HEK293 (cell line): ENCODE measurements around the gene TMEM234.
A peak's percentile ranks its signal among the peaks of the same experiment; 100 is the strongest.

Experiments used
- AEBP2 ChIP-seq: fragments of 450-650 bp; formaldehyde crosslinking; IDR thresholded peaks from 2 replicates; pipeline ENCODE4 v1.5.1; 2016; ENCODE audit warnings: missing biosample characterization, missing genetic modification characterization, borderline replicate concordance
- BCL11A ChIP-seq: fragments of 450-650 bp; formaldehyde crosslinking; IDR thresholded peaks from 2 replicates; pipeline ENCODE4 v1.5.1; 2016; ENCODE audit warnings: low read depth, missing biosample characterization, missing genetic modification characterization
- GFI1B ChIP-seq: fragments of 450-650 bp; formaldehyde crosslinking; IDR thresholded peaks from 2 replicates; pipeline ENCODE4 v1.5.1; 2016; ENCODE audit warnings: missing biosample characterization, missing genetic modification characterization
- HIC1 ChIP-seq: fragments of 450-650 bp; formaldehyde crosslinking; IDR thresholded peaks from 2 replicates; pipeline ENCODE4 v1.5.1; 2016; ENCODE audit warnings: missing biosample characterization, missing genetic modification characterization
- KLF7 ChIP-seq: fragments of 450-650 bp; formaldehyde crosslinking; IDR thresholded peaks from 2 replicates; pipeline ENCODE4 v1.5.1; 2016; ENCODE audit warnings: missing biosample characterization, missing genetic modification characterization, borderline replicate concordance
- KLF9 ChIP-seq: fragments of 450-650 bp; formaldehyde crosslinking; IDR thresholded peaks from 2 replicates; pipeline ENCODE4 v1.5.1; 2016; ENCODE audit warnings: missing biosample characterization, missing genetic modification characterization, low read depth
- SP2 ChIP-seq: fragments of 450-650 bp; formaldehyde crosslinking; IDR thresholded peaks from 2 replicates; pipeline ENCODE4 v1.5.1; 2016; ENCODE audit warnings: missing biosample characterization, missing genetic modification characterization
- ZBTB20 ChIP-seq: fragments of 450-650 bp; formaldehyde crosslinking; IDR thresholded peaks from 2 replicates; pipeline ENCODE4 v1.5.1; 2016; ENCODE audit warnings: missing biosample characterization, missing genetic modification characterization
- ZFHX2 ChIP-seq: fragments of 450-650 bp; formaldehyde crosslinking; conservative IDR thresholded peaks from 2 replicates; pipeline ENCODE4 v1.5.1; 2016; ENCODE audit warnings: missing biosample characterization, missing genetic modification characterization
- ZNF114 ChIP-seq: fragments of 450-650 bp; formaldehyde crosslinking; IDR thresholded peaks from 2 replicates; pipeline ENCODE4 v1.5.0; 2017; ENCODE audit warnings: missing biosample characterization, missing genetic modification characterization
- ZNF121 ChIP-seq: fragments of 450-650 bp; formaldehyde crosslinking; IDR thresholded peaks from 2 replicates; pipeline ENCODE4 v1.5.1; 2016; ENCODE audit warnings: missing biosample characterization, missing genetic modification characterization
- ZNF132 ChIP-seq: fragments of 450-650 bp; formaldehyde crosslinking; IDR thresholded peaks from 2 replicates; pipeline ENCODE4 v1.5.1; 2017; ENCODE audit warnings: missing biosample characterization, missing genetic modification characterization, borderline replicate concordance
- ZNF133 ChIP-seq: fragments of 450-650 bp; formaldehyde crosslinking; IDR thresholded peaks from 2 replicates; pipeline ENCODE4 v1.5.1; 2016; ENCODE audit warnings: missing biosample characterization, missing genetic modification characterization
- ZNF2 ChIP-seq: fragments of 450-650 bp; formaldehyde crosslinking; IDR thresholded peaks from 2 replicates; pipeline ENCODE4 v1.5.1; 2016; ENCODE audit warnings: missing biosample characterization, missing genetic modification characterization
- ZNF211 ChIP-seq: fragments of 450-650 bp; formaldehyde crosslinking; IDR thresholded peaks from 2 replicates; pipeline ENCODE4 v1.5.1; 2016; ENCODE audit warnings: low read depth, missing biosample characterization, missing genetic modification characterization
- ZNF221 ChIP-seq: fragments of 450-650 bp; formaldehyde crosslinking; IDR thresholded peaks from 2 replicates; pipeline ENCODE4 v1.5.1; 2017; ENCODE audit warnings: missing biosample characterization, missing genetic modification characterization, borderline replicate concordance
- ZNF280D ChIP-seq: fragments of 450-650 bp; formaldehyde crosslinking; IDR thresholded peaks from 2 replicates; pipeline ENCODE4 v1.5.1; 2016; ENCODE audit warnings: missing biosample characterization, missing genetic modification characterization
- ZNF311 ChIP-seq: fragments of 450-650 bp; formaldehyde crosslinking; IDR thresholded peaks from 2 replicates; pipeline ENCODE4 v1.5.1; 2017; ENCODE audit warnings: missing biosample characterization, missing genetic modification characterization, borderline replicate concordance
- ZNF398 ChIP-seq: fragments of 450-650 bp; formaldehyde crosslinking; IDR thresholded peaks from 2 replicates; pipeline ENCODE4 v1.5.1; 2017; ENCODE audit warnings: missing biosample characterization, missing genetic modification characterization
- ZNF501 ChIP-seq: fragments of 450-650 bp; formaldehyde crosslinking; IDR thresholded peaks from 2 replicates; pipeline ENCODE4 v1.5.1; 2016; ENCODE audit warnings: missing biosample characterization, missing genetic modification characterization
- ZNF521 ChIP-seq: fragments of 450-650 bp; formaldehyde crosslinking; IDR thresholded peaks from 2 replicates; pipeline ENCODE4 v1.5.1; 2017; ENCODE audit warnings: missing biosample characterization, mild to moderate bottlenecking, missing genetic modification characterization
- ZNF544 ChIP-seq: fragments of 450-650 bp; formaldehyde crosslinking; IDR thresholded peaks from 2 replicates; pipeline ENCODE4 v1.5.0; 2017; ENCODE audit warnings: missing biosample characterization, missing genetic modification characterization
- ZNF555 ChIP-seq: fragments of 450-650 bp; formaldehyde crosslinking; conservative IDR thresholded peaks from 2 replicates; pipeline ENCODE4 v1.5.1; 2017; ENCODE audit warnings: missing biosample characterization, mild to moderate bottlenecking, missing genetic modification characterization, inconsistent platforms
- ZNF621 ChIP-seq: fragments of 450-650 bp; formaldehyde crosslinking; IDR thresholded peaks from 2 replicates; pipeline ENCODE4 v1.5.1; 2017; ENCODE audit warnings: missing biosample characterization, missing genetic modification characterization
- ZNF629 ChIP-seq: fragments of 450-650 bp; formaldehyde crosslinking; IDR thresholded peaks from 2 replicates; pipeline ENCODE4 v1.5.1; 2017; ENCODE audit warnings: missing biosample characterization, missing genetic modification characterization
- ZNF639 ChIP-seq: fragments of 450-650 bp; formaldehyde crosslinking; IDR thresholded peaks from 2 replicates; pipeline ENCODE4 v1.5.1; 2016; ENCODE audit warnings: missing biosample characterization, missing genetic modification characterization
- ZNF701 ChIP-seq: fragments of 450-650 bp; formaldehyde crosslinking; IDR thresholded peaks from 2 replicates; pipeline ENCODE4 v1.5.1; 2016; ENCODE audit warnings: missing biosample characterization, missing genetic modification characterization
- ZSCAN4 ChIP-seq: fragments of 450-650 bp; formaldehyde crosslinking; IDR thresholded peaks from 2 replicates; pipeline ENCODE4 v1.5.1; 2017; ENCODE audit warnings: missing biosample characterization, missing genetic modification characterization

Gene TMEM234

DNA sequence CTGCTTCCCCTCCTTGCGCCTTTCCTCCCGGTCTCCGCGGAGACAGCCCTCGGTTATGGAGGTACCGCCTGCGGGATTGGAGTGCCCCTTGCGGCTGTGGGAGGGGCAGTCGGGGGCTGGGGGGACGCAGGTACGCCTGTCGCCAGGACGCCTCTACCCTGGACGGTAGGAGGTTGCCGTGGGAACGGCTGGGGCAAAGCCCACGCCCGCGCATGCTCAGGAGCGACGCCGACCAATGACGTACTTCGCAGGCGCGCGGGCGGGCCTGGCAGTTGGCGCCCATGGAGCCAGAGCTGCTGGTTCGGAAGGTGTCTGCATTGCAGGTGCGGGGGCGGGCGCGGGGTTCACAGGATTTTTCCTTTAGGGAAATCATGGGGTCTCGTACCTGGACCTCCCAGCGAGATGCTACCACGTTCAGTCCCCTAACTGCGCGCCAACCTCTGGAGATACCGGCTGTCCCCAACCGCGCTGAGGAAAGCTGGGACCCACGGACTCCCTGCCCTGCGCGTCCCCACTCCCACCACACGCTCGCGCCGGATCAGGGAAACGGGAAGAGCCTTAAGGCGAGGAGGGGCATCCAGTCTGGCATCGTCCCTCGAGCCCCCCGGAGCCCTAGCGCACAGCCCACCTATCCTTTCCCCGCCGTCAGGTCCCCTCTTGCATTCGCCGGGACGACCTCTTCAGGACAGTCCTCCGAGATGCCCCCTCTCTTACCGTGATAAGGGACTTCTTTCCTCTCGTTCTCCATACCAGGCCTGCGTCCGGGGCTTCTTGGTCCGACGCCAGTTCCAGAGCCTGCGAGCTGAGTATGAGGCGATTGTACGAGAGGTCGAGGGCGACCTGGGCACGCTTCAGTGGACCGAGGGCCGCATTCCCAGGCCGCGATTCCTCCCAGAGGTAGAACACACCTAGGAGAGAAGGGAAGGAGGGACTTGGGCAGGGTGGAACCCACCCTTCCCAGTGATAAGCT is 16.5 kb downstream of the TMEM234 start, which contains the start of gene IQCC (continued):
- TF ChIP-seq AEBP2 (tag by site-specific recombination) (no peak), KLF9 (0 out of 2 replicates have a peak, but pooled peaks have one; percentile 35), SP2 (peak; percentile 77), ZNF621 (tag by site-specific recombination) (no peak), ZNF114 (tag by site-specific recombination) (no peak), ZSCAN4 (no peak), ZNF701 (tag by site-specific recombination) (no peak), ZNF221 (tag by site-specific recombination) (no peak), ZNF555 (no peak), ZNF280D (no peak), BCL11A (tag by site-specific recombination) (no peak), ZNF133 (tag by site-specific recombination) (no peak), ZNF398 (no peak), ZNF211 (tag by site-specific recombination) (no peak), ZNF629 (peak; percentile 88), ZNF501 (tag by site-specific recombination) (peak; percentile 76), ZNF639 (tag by site-specific recombination) (no peak), ZNF311 (tag by site-specific recombination) (no peak), ZNF132 (tag by site-specific recombination) (no peak), ZNF521 (no peak), ZFHX2 (tag by site-specific recombination) (peak; percentile 96), ZNF544 (tag by site-specific recombination) (no peak), KLF7 (tag by site-specific recombination) (0 out of 2 replicates have a peak, but pooled peaks have one; percentile 27), GFI1B (no peak), ZNF2 (tag by site-specific recombination) (peak; percentile 47), ZNF121 (tag by site-specific recombination) (0 out of 2 replicates have a peak, but pooled peaks have one; percentile 27), ZBTB20 (tag by site-specific recombination) (no peak), HIC1 (tag by site-specific recombination) (peak; percentile 80)
